ENCODE results near the gene CASP14. TPM values are rescaled to one million over a fixed set of nuclear protein-coding genes. Genes with fewer than 3 reads are reported as not detected.
"Not testable (repeated sequence)": the region's sequence is repeated elsewhere in the genome, so short reads cannot be mapped to it uniquely, and the experiment has no call there.

The CASP14 gene
- total RNA-seq, 2 donors from 2014 or later, result not detected

DNA sequence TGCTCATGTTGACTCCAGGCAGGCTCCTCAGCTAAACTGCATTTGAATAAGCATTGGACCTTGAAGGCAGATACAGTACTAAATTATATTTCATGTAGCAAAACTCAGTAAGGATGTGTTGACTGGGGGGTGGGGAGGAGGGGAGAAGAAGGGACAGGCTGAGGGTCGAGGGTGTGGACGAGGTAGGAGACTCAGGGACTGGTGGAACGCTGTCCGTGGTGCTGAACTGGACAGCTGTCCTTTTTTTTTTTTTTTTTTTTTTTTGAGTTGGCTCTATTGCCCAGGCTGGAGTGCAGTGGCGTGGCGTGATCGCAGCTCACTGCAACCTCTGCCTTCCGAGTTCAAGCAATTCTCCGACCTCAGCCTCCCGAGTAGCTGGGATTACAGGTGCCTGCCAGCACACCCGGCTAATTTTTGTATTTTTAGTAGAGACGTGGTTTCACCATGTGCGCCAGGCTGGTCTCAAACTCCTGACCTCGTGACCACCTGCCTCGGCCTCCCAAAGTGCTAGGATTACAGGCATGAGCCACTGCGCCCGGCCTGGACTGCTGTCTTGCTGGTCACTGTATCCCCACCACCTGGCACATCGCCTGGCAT lies 33.2 kb upstream of the CASP14 start:
- Histone ChIP-seq H3K9me3 (no peaks in the 10 kb centered on the region), H3K36me3 (replicated peaks in 1 of 2; ENCODE audit: insufficient read depth in 1 of 2, low read depth in 2 of 2) (no peaks in the 10 kb centered on the region), H3K4me3 (no peak overlapping the region), H3K4me1 (no peaks in the 10 kb centered on the region), H3K27ac (no peak overlapping the region), H3K27me3 (no peaks in the 10 kb centered on the region)
- intact Hi-C loops (cut with DNase I), result no loop called here
- DNase-seq (peak; percentile 33 to 66 (median 45)), ATAC-seq (no peak)
- TF ChIP-seq, protein P1, sequence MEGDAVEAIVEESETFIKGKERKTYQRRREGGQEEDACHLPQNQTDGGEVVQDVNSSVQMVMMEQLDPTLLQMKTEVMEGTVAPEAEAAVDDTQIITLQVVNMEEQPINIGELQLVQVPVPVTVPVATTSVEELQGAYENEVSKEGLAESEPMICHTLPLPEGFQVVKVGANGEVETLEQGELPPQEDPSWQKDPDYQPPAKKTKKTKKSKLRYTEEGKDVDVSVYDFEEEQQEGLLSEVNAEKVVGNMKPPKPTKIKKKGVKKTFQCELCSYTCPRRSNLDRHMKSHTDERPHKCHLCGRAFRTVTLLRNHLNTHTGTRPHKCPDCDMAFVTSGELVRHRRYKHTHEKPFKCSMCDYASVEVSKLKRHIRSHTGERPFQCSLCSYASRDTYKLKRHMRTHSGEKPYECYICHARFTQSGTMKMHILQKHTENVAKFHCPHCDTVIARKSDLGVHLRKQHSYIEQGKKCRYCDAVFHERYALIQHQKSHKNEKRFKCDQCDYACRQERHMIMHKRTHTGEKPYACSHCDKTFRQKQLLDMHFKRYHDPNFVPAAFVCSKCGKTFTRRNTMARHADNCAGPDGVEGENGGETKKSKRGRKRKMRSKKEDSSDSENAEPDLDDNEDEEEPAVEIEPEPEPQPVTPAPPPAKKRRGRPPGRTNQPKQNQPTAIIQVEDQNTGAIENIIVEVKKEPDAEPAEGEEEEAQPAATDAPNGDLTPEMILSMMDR (IDR thresholded peaks at IDR 0.05), result no peak
- TF ChIP-seq POLR2A (IDR thresholded peaks at IDR 0.05), result no peak
- 23 to 25% methylated on average over 18 of the region's 18 CpGs for WGBS, 2 donors

DNA sequence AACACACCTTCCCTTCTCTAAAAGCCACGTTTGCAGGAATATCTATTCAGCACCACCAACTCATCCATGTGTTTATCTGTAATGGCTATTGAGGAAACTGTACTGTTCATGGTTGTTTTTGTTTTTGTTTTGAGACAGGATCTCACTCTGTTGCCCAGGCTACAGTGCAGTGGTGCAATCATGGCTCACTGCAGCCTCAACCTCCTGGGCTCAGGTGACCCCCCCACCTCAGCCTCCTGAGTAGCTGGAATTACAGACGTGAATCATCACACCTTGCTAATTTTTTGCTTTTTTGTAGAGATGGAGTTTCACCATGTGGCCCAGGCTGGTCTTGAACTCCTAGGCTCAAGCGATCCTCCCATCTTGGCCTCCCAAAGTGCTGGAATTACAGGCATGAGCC lies 30.4 kb upstream of the CASP14 start:
- ATAC-seq; H3K4me3 ChIP-seq; H3K36me3 ChIP-seq (replicated peaks in 1 of 2; ENCODE audit: insufficient read depth in 1 of 2, low read depth in 2 of 2); H3K27me3 ChIP-seq; H3K9me3 ChIP-seq; H3K4me1 ChIP-seq; H3K27ac ChIP-seq; intact Hi-C loops (cut with DNase I); DNase-seq: not testable (repeated sequence)
- WGBS, 2 donors, result 49 to 65% methylated on average over 3 of the region's 3 CpGs

DNA sequence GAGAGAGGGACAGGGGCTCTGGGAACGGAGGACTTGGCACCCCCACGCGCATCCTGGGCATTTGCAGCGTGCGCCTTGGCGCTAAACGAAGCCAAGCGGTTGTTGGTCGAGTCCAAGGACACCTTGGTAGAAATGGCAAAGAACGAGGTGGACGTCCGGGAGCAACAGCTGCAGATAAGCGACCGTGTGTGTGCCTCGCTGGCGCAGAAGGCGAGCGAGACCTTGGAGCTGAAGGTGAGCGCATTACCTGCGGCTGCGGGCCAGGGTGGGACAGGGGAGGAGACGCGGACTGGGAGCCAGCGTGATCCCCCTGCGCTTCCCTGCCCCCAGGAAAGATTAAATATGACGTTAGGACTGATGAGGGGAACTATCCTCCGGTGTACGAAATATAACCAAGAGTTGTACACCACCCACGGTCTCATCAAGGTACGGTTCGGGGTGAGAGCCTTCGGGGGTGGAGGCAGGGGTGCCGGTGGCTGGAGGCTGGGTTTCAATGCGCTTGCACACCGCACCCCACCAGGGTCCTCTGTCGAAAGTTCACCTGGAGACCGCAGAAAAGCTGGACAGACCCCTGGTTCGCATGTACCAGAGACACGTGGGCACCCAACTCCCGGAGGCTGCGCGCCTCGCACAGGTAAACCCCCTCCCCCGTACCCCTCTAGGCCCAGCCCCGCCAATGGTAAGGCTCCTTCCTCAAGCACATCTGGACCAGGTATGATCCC lies 27.8 kb upstream of the CASP14 start:
- no peak overlapping the region for H3K27ac ChIP-seq
- WGBS, 2 donors, result 66 to 67% methylated on average over 33 to 45 of the region's 45 CpGs
- no peaks in the 10 kb centered on the region for H3K9me3 ChIP-seq
- intact Hi-C loops (cut with DNase I), result no loop called here
- peaks cover 8% of the 10 kb centered on the region for H3K4me1 ChIP-seq
- ATAC-seq (no peak), DNase-seq (peak in 3 of 4 donors; percentile 20 to 33 (median 30))
- H3K27me3 ChIP-seq, result no peaks in the 10 kb centered on the region
- TF ChIP-seq, protein P1 (IDR thresholded peaks at IDR 0.05), result no peak
- TF ChIP-seq POLR2A (IDR thresholded peaks at IDR 0.05), result no peak
- H3K36me3 ChIP-seq (replicated peaks in 1 of 2; ENCODE audit: insufficient read depth in 1 of 2, low read depth in 2 of 2), result no peaks in the 10 kb centered on the region
- no peak overlapping the region for H3K4me3 ChIP-seq

DNA sequence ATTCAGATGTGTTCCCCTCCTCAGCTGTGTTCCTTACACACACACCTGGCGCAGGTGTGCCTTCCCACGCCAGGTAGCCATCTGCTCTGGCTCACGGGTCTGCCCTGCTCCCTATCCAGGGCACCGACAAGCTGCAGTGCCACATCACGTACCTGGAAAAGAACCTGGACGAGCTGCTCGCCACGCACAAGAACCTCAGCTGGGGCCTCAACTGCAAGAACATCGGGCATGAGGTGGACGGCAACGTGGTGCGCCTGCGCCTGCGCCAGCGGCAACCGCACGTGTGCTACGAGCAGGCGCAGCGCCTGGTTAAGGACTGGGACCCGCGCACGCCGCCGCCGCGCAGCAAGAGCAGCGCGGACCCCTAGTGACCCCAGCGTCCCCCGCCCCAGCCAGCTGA lies 26.5 kb upstream of the CASP14 start:
- DNase-seq (peak; percentile 71 to 92 (median 88)), ATAC-seq (peak; percentile 87)
- no peaks in the 10 kb centered on the region for H3K36me3 ChIP-seq (replicated peaks in 1 of 2; ENCODE audit: insufficient read depth in 1 of 2, low read depth in 2 of 2)
- 12 to 15% methylated on average over 11 to 31 of the region's 31 CpGs for WGBS, 2 donors
- H3K9me3 ChIP-seq, result no peaks in the 10 kb centered on the region
- H3K4me3 ChIP-seq, result no peak overlapping the region
- intact Hi-C loops (cut with DNase I), result no loop called here
- peak overlapping the region in 3 of 4 donors; percentile 71 to 79 (median 74) for H3K27ac ChIP-seq
- TF ChIP-seq, protein P1 (IDR thresholded peaks at IDR 0.05), result no peak
- no peak for TF ChIP-seq POLR2A (IDR thresholded peaks at IDR 0.05)
- H3K27me3 ChIP-seq, result no peaks in the 10 kb centered on the region
- peaks cover 8% of the 10 kb centered on the region for H3K4me1 ChIP-seq

DNA sequence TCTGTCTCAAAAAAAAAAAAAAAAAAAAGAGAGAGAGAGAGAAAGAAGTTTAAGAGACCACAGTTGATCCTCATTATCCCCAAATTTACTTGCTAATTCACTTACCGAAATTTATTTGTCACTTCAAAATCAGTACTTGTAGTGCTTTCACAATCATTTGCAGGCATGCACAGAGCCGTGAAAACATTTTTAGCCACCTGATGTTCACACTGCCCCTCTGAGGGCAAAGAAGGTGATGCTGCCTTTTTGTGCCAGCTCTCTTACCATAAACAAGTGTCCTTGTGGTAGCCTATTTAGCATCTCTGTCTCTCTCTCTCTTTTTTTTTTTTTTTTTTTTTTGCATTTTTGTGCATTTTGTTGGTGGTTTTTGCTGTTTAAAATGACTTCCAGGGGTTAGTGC lies 24.1 kb upstream of the CASP14 start:
- intact Hi-C loops (cut with DNase I), result no loop called here
- DNase-seq (peak; percentile 14 to 54 (median 34)), ATAC-seq (no peak)
- no peaks in the 10 kb centered on the region for H3K9me3 ChIP-seq
- 3 to 18% methylated on average over 2 of the region's 2 CpGs for WGBS, 2 donors
- no peaks in the 10 kb centered on the region for H3K36me3 ChIP-seq (replicated peaks in 1 of 2; ENCODE audit: insufficient read depth in 1 of 2, low read depth in 2 of 2)
- H3K4me3 ChIP-seq, result no peak overlapping the region
- TF ChIP-seq POLR2A (IDR thresholded peaks at IDR 0.05), result no peak
- TF ChIP-seq, protein P1 (IDR thresholded peaks at IDR 0.05), result peak in 5 of 7 experiments; percentile 27 to 59 (median 45)
- peaks cover 8% of the 10 kb centered on the region for H3K4me1 ChIP-seq
- no peaks in the 10 kb centered on the region for H3K27me3 ChIP-seq
- H3K27ac ChIP-seq, result no peak overlapping the region

Data from body of pancreas (tissue), 4 donors.